ENCODE data around the gene MRPL19.

Gene MRPL19

GRCh38 chr2:75632813-75633212 lies 13.8 kb upstream of the MRPL19 start:
- H3K27me3 Mint-ChIP-seq (ENCODE audit: low read depth): peaks cover 33% of the 10 kb centered on the region
- H3K4me3 Mint-ChIP-seq: no peak overlapping the region
- H3K9me3 Mint-ChIP-seq: no peaks in the 10 kb centered on the region
- no peaks in the 10 kb centered on the region for H3K4me1 Mint-ChIP-seq (ENCODE audit: low read depth)
- H3K27ac Mint-ChIP-seq: no peak overlapping the region
- H3K36me3 Mint-ChIP-seq (ENCODE audit: low read depth): no peaks in the 10 kb centered on the region

- Mint-ChIP-seq H3K36me3 (ENCODE audit: low read depth) (no peaks in the 10 kb centered on the region), H3K9me3 (no peaks in the 10 kb centered on the region), H3K27ac (no peak overlapping the region), H3K4me3 (no peak overlapping the region), H3K27me3 (ENCODE audit: low read depth) (peaks cover 36% of the 10 kb centered on the region), H3K4me1 (ENCODE audit: low read depth) (no peaks in the 10 kb centered on the region)
Measured at GRCh38 chr2:75633620-75634019, 13.0 kb upstream of the MRPL19 start.

DNA sequence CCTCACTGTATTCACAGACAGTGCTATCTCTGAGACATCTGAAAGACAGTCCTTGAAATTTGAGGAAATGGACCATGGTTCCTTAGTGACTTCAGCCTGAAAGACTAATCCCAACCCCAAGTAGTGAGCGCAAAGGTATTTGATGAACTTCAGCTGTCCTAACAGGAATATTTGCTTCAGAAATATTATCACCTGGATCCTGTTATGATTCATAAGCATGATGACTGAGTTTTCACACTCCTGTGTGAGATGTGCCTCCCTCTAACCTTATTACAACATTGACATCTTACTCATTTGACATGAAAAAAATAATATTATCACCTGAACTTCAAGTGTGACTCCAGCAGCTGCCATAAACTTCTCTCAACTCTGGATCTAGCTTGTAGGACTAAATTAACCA lies 11.6 kb upstream of the MRPL19 start:
- no peaks in the 10 kb centered on the region for H3K36me3 Mint-ChIP-seq (ENCODE audit: low read depth)
- H3K4me1 Mint-ChIP-seq (ENCODE audit: low read depth): no peaks in the 10 kb centered on the region
- H3K9me3 Mint-ChIP-seq: no peaks in the 10 kb centered on the region
- peaks cover 42% of the 10 kb centered on the region for H3K27me3 Mint-ChIP-seq (ENCODE audit: low read depth)
- H3K27ac Mint-ChIP-seq: no peak overlapping the region
- no peak overlapping the region for H3K4me3 Mint-ChIP-seq

GRCh38 chr2:75637568-75637967 lies 9.0 kb upstream of the MRPL19 start:
- Mint-ChIP-seq H3K27ac (no peak overlapping the region), H3K27me3 (ENCODE audit: low read depth) (peaks cover 35% of the 10 kb centered on the region), H3K9me3 (no peaks in the 10 kb centered on the region), H3K4me3 (no peak overlapping the region), H3K36me3 (ENCODE audit: low read depth) (no peaks in the 10 kb centered on the region), H3K4me1 (ENCODE audit: low read depth) (peaks cover 2% of the 10 kb centered on the region)

GRCh38 chr2:75640621-75641121 lies 5.9 kb upstream of the MRPL19 start:
- no peak overlapping the region for H3K4me3 Mint-ChIP-seq
- peaks cover 24% of the 10 kb centered on the region for H3K27me3 Mint-ChIP-seq (ENCODE audit: low read depth)
- H3K36me3 Mint-ChIP-seq (ENCODE audit: low read depth): no peaks in the 10 kb centered on the region
- no peaks in the 10 kb centered on the region for H3K9me3 Mint-ChIP-seq
- H3K4me1 Mint-ChIP-seq (ENCODE audit: low read depth): peaks cover 2% of the 10 kb centered on the region
- no peak overlapping the region for H3K27ac Mint-ChIP-seq

- Mint-ChIP-seq H3K4me1 (ENCODE audit: low read depth) (peaks cover 8% of the 10 kb centered on the region), H3K4me3 (no peak overlapping the region), H3K36me3 (ENCODE audit: low read depth) (peaks cover under 1% of the 10 kb centered on the region), H3K27ac (no peak overlapping the region), H3K27me3 (ENCODE audit: low read depth) (peaks cover 24% of the 10 kb centered on the region), H3K9me3 (no peaks in the 10 kb centered on the region)
Measured at GRCh38 chr2:75641587-75641986, 5.0 kb upstream of the MRPL19 start.

- H3K4me1 Mint-ChIP-seq (ENCODE audit: low read depth): peaks cover 18% of the 10 kb centered on the region
- no peaks in the 10 kb centered on the region for H3K9me3 Mint-ChIP-seq
- H3K27me3 Mint-ChIP-seq (ENCODE audit: low read depth): peaks cover 7% of the 10 kb centered on the region
- no peak overlapping the region for H3K4me3 Mint-ChIP-seq
- no peak overlapping the region for H3K27ac Mint-ChIP-seq
- peaks cover 12% of the 10 kb centered on the region for H3K36me3 Mint-ChIP-seq (ENCODE audit: low read depth)
Measured at GRCh38 chr2:75643980-75644379, 2.6 kb upstream of the MRPL19 start.

- H3K27ac Mint-ChIP-seq: no peak overlapping the region
- H3K27me3 Mint-ChIP-seq (ENCODE audit: low read depth): no peaks in the 10 kb centered on the region
- H3K4me3 Mint-ChIP-seq: no peak overlapping the region
- peaks cover 24% of the 10 kb centered on the region for H3K36me3 Mint-ChIP-seq (ENCODE audit: low read depth)
- H3K9me3 Mint-ChIP-seq: no peaks in the 10 kb centered on the region
- H3K4me1 Mint-ChIP-seq (ENCODE audit: low read depth): peaks cover 23% of the 10 kb centered on the region
Measured at GRCh38 chr2:75645643-75646042, 940 bp upstream of the MRPL19 start.

DNA sequence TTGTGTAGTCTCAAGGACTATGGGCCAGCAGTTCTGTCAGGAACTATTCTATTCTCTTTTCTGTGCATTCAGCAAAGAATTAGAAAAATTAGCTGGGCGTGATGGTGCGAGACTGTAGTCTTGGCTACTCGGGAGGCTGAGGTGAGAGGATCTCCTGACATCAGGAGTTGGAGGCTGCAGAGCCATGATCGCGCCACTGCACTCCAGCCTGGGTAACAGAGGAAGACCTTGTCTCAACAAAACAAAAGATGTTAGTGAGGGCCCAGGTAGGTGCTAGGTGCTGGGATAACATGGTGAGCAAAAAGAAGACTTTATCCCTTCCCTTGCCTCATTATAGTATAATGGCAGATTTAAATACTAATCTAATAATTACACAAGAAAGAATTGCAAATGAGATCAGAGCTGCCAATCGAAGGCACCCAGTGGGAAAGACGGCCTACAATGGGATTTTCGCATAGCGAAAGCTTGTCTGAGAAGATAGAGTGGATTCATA lies 447 bp upstream of the MRPL19 start:
- Mint-ChIP-seq H3K27ac (peak overlapping the region; percentile 95), H3K4me1 (ENCODE audit: low read depth) (peaks cover 20% of the 10 kb centered on the region), H3K4me3 (peak overlapping the region; percentile 95), H3K9me3 (no peaks in the 10 kb centered on the region), H3K27me3 (ENCODE audit: low read depth) (no peaks in the 10 kb centered on the region), H3K36me3 (ENCODE audit: low read depth) (peaks cover 24% of the 10 kb centered on the region)

DNA sequence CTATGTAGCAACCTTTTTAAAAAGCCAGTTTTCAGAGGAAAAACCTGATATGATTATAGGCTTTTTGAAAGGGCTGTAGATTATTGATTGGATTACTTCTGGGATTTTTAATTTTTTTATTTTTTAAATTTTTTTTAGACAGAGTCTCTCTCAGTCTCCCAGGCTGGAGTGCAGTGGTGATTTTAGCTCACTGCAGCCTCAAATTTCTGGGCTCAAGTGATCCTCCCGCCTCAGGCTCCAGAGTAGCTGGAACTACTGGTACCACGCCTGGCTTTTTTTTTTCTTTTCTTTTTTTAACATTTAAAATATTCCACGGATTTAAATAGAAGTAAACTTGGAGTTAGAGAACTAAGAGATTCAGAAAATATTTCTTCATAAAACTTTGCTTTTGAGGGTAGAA lies 1.2 kb downstream of the MRPL19 start:
- no peaks in the 10 kb centered on the region for H3K27me3 Mint-ChIP-seq (ENCODE audit: low read depth)
- peaks cover 33% of the 10 kb centered on the region for H3K36me3 Mint-ChIP-seq (ENCODE audit: low read depth)
- H3K27ac Mint-ChIP-seq: peak overlapping the region; percentile 95
- no peaks in the 10 kb centered on the region for H3K9me3 Mint-ChIP-seq
- H3K4me3 Mint-ChIP-seq: peak overlapping the region; percentile 95
- peaks cover 28% of the 10 kb centered on the region for H3K4me1 Mint-ChIP-seq (ENCODE audit: low read depth)

GRCh38 chr2:75654012-75654411 lies 7.4 kb downstream of the MRPL19 start:
- H3K9me3 Mint-ChIP-seq: peaks cover 5% of the 10 kb centered on the region
- no peak overlapping the region for H3K27ac Mint-ChIP-seq
- peaks cover 23% of the 10 kb centered on the region for H3K4me1 Mint-ChIP-seq (ENCODE audit: low read depth)
- H3K27me3 Mint-ChIP-seq (ENCODE audit: low read depth): no peaks in the 10 kb centered on the region
- H3K4me3 Mint-ChIP-seq: no peak overlapping the region
- H3K36me3 Mint-ChIP-seq (ENCODE audit: low read depth): peaks cover 72% of the 10 kb centered on the region

DNA sequence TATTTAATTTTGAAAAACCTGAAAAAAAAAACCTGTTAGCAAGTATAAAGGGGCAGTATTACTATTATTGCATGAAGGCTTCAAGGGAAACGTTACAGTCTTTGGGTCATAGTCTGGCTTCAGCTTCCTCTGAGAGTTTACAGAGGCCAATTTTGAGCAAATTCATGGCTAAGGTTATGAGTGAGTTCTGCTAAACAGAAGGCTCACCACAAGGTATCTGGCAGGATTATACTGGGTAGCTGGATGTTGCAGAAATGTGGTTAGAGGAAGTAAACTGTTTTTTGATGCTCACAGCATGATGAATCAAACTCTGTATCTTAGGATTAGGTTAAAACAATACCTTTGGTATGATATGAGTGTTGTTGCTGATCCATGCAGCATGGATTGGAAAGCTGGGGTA lies 9.3 kb downstream of the MRPL19 start:
- Mint-ChIP-seq H3K4me3 (no peak overlapping the region), H3K36me3 (ENCODE audit: low read depth) (peaks cover 75% of the 10 kb centered on the region), H3K9me3 (peaks cover 11% of the 10 kb centered on the region), H3K4me1 (ENCODE audit: low read depth) (peaks cover 23% of the 10 kb centered on the region), H3K27ac (no peak overlapping the region), H3K27me3 (ENCODE audit: low read depth) (no peaks in the 10 kb centered on the region)

DNA sequence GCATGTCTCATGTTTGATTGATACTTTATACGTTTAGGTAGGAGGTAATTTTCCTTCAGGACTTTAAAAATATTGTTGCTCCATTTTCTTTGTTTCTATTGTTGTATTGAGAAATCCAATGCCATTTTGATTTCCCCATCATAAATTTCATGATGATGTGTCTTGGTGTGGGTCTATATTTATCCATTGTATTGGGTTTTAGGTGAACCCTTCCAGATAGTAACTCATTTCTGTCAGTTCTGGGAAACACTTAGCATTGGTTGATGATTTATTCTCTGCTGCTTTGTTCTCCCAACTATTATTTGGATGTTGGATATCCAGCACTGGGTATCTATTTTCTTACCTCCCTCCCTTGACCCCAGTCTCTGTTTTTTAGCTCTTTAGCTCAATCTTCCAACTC lies 10.0 kb downstream of the MRPL19 start:
- Mint-ChIP-seq H3K27ac (no peak overlapping the region), H3K4me1 (ENCODE audit: low read depth) (peaks cover 20% of the 10 kb centered on the region), H3K4me3 (no peak overlapping the region), H3K36me3 (ENCODE audit: low read depth) (peaks cover 74% of the 10 kb centered on the region), H3K27me3 (ENCODE audit: low read depth) (no peaks in the 10 kb centered on the region), H3K9me3 (peaks cover 11% of the 10 kb centered on the region)

DNA sequence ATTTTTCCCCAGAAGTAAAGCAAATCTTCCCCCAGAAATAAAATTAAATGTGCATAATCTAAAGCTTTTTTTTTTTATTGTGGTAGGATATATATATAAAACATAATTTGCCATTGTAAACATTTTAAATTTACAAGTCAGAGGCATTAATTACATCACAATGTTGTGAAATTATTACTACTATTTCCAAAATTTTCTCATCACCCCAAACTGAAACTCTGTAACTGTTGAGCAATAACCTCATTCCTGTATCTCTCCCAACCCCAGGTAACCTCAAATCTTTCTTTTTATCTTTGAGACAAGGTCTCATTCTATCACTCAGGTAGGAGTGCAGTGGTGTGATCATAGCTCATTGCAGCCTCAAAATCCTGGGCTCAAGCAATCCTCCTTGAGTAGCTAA lies 11.2 kb downstream of the MRPL19 start:
- peaks cover 15% of the 10 kb centered on the region for H3K4me1 Mint-ChIP-seq (ENCODE audit: low read depth)
- no peak overlapping the region for H3K27ac Mint-ChIP-seq
- H3K36me3 Mint-ChIP-seq (ENCODE audit: low read depth): peaks cover 74% of the 10 kb centered on the region
- peaks cover 11% of the 10 kb centered on the region for H3K9me3 Mint-ChIP-seq
- H3K4me3 Mint-ChIP-seq: no peak overlapping the region
- no peaks in the 10 kb centered on the region for H3K27me3 Mint-ChIP-seq (ENCODE audit: low read depth)

- Mint-ChIP-seq H3K36me3 (ENCODE audit: low read depth) (peaks cover 26% of the 10 kb centered on the region), H3K27ac (no peak overlapping the region)
Measured at GRCh38 chr2:75666911-75667310, 20.3 kb downstream of the MRPL19 start.

DNA sequence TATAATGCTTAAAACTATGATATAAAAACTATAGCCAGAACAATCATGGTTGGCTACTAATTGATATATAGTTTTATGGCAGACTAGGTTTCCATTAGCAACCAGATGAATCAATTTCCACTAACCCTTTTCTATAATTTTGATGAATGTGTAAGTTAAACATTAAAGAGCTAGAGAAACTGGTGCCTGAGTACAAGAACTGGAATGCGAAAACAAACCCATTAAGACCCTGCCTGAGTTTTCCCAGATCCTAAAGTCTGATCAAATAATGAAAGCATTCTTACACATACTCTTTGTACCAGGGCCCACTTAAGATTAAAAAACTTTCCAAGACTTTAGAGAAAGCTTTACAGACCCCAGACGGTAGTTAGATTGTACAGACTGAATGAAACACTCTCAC lies 21.3 kb downstream of the MRPL19 start:
- Mint-ChIP-seq H3K9me3 (no peaks in the 10 kb centered on the region), H3K27ac (no peak overlapping the region), H3K4me1 (ENCODE audit: low read depth) (peaks cover 1% of the 10 kb centered on the region), H3K36me3 (ENCODE audit: low read depth) (peaks cover 28% of the 10 kb centered on the region), H3K4me3 (no peak overlapping the region), H3K27me3 (ENCODE audit: low read depth) (no peaks in the 10 kb centered on the region)

More at GRCh38 chr2:75666911-75667310, 20.3 kb downstream of the MRPL19 start:
- Mint-ChIP-seq H3K4me3 (no peak overlapping the region), H3K9me3 (no peaks in the 10 kb centered on the region), H3K4me1 (ENCODE audit: low read depth) (peaks cover 1% of the 10 kb centered on the region), H3K27me3 (ENCODE audit: low read depth) (no peaks in the 10 kb centered on the region)

Measured in T-helper 1 cell treated with Interleukin-12 subunit alpha and Interleukin-12 subunit beta and Interleukin-4 antibody, amounts not matched to agents 30 μg/mL and 1 μg/mL, for 36 hours (primary cell).